Activated T-helper 1 cell treated with Interleukin-2 at 50 U/mL for 16 hours (primary cell): ENCODE measurements around the gene TSPAN9.

Experiments
- DNase-seq: peaks from one replicate; pipeline ENCODE4 v3.0.0-alpha.2; 2020; ENCODE audit warnings: low read depth

TSPAN9 gene

GRCh38 chr12:3275171-3276041 lies 198.2 kb downstream of the TSPAN9 start:
- DNase-seq: peak; percentile 51

DNA sequence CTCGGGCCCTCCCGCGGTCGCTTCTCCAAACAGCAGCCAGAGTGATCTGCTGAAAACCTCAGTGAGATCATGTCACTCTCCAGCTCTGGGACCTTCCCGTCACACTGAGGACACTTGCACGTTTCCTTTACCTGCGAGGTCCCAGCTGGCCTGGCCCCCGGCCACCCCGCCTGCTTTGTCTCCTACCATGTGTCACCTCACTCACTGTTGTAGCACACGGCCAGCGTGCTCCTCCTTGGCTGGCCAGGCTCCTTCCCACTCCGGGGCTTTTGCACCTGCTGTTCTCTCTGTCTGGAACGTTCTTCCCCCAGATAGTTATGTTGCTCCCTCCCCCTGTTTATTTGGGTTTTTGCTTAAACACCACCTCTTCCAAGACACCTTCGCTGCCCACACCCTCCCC lies 199.0 kb downstream of the TSPAN9 start:
- DNase-seq: no peak

GRCh38 chr12:3277306-3277943 lies 200.2 kb downstream of the TSPAN9 start:
- no peak for DNase-seq

DNA sequence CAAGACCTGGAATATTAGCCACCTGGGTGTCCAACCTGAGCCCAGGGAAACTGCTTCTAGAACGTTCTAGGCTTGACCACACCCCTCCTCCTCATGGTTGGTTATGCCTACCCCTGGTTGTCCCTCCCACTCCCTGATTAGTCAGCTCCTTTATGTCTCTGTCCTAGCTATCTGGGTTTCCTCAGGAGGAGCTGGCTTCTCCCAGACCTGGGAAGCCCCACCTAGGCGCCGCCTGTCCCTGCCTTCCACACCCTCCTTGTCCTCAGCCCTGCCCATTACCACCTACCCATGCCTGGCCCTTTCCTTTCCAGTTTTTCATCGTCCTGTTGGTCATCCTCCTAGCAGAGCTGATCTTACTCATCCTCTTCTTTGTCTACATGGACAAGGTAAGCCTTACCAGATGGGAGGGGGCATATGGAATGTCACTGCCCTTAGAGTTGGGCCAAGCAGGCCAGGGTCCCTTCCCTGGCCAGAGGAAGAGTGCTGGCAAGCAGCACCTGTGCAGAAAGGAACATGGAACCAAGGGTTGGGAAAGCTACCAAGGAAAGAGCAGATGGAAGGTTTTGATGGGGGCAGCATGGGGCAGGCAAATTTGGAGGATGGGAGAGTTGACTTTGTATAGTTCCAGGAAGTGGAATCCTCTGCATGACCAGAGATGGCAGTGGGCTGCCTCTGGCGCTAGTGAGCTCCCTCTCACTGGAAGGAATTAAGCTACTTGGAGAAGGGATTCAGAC lies 201.7 kb downstream of the TSPAN9 start:
- DNase-seq: no peak

GRCh38 chr12:3279415-3279780 lies 202.2 kb downstream of the TSPAN9 start:
- DNase-seq: no peak

DNA sequence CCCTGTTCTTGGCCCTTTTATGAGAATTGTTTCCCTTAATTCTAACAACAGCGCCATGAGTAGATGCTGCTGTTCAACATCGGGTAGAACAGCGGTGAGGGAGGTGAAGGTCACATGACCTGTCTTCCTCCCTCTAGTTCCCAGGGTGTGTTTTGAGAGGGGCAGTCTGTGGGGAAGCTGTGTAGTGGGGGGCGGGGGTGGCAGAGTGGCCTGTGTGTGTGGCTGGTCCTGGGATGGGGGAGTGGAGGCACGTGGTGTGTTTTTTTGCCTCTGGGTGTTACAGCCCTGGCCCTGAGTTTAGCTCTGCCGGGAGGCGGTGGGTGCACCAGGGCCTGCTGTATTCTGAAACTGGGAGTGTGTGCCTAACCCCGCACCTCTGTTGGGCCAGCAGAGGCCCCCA lies 202.7 kb downstream of the TSPAN9 start:
- DNase-seq: no peak

GRCh38 chr12:3280967-3281366 lies 203.8 kb downstream of the TSPAN9 start:
- no peak for DNase-seq

DNA sequence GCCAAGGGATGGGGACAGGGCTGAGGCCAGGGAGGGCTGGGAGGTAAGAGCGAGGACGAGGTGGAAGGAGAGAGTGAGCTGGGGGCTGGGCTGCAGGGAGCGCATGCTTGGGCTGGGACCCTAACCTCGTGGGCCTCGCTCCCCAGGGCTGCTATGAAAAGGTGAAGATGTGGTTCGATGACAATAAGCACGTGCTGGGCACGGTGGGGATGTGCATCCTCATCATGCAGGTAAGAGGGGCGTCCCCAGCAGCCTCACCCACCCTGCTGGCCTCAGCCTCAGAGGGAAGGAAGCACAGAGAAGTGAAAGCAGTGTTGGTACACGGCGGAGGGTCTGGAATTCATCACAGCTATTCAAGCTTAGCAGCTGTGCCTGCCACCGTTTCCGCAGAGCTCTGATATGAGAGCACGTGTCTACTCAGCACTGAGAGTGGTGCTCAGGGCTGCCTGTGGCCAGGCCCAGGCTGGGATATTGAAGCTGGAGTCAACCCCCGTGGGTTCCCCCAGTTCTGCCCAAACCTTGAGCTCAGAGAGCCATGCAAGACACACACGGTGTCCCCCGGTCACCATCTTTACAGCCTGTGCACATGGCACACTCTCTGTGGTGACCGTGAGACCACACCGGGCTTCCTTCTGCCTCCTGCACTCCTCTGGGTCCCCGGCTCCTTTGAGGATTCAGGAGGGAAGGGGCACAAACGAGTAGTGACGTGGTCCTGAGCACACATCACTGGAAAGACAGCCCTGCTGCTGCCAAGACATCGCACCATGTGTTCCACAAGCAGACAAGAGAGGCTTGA lies 204.6 kb downstream of the TSPAN9 start:
- no peak for DNase-seq

DNA sequence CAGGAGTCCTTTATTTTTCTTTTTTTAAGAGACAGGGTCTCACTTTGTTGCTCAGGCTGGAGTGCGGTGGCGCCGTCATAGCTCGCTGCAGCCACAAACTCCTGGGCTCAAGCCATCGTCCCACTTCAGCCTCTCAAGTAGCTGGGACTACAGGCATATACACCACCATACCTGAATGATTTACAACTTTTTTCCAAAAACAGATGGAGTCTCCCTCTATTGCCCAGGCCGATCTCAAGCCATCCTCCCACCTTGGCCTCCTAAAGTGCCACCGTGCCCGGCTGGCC lies 205.1 kb downstream of the TSPAN9 start:
- DNase-seq: no peak

DNA sequence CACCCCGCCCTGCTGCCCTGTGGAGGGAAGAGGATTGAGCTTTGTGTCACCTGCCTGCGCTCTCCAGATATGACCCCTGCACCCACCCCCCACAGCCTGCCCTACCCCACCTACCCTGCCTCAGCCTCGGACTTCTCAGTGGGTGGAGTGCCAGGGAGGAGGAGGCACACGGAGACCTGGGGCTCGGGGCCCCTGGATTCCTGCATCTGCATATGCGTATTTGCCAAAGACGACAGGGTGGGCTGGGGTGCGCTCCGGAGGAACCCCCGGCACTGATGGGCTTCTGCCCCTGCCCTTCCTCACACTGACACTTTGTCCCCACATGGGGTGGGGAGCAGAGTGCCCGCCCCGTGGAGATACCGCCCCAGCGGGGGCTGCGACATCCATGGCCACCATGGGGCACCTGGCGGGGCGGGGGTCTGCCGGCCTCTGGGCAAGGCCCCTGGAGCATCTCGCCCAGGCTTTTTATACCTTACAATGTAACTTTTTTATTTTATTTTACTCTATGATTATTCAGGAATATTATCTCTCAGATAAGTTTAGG lies 206.0 kb downstream of the TSPAN9 start:
- no peak for DNase-seq

DNA sequence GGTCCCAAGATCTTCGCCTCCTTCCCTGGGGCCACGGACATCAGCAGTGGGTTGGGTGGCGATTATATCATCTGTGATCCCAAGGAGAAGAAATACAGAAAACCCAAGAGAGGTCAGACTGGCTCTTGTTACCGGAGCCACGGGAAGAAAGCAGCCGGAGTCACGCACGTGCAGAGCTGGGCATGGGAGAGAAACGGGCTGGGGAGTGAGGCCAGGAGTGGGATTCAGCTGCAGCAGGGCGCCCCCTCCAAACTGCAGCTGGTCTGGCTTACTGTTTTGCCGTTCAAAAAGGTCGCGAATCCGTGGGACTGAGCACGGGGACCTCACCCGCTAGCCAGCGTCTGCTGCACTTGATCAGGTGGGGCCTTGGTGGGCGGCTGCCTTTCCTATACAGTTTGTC lies 207.2 kb downstream of the TSPAN9 start:
- DNase-seq: no peak

DNA sequence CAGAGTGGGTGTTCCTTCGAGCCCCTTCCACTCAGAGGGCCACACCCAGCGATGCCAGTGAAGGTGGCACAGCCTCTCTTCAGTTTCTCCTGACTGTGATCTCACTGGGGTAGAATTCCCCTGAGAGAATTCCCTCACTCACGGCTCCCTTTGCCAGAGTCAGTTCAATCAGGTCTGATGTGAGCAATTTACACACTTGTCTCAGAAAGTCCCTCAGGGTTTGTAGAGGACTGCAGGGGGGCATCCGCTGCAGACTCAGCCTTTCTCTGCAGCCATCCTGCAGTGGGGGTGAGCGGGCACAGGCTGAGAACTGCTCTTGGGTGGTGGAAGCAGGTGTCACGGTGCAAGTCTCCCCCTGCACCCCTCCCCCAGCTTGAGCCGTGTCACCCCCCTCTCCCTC lies 208.4 kb downstream of the TSPAN9 start:
- no peak for DNase-seq

- DNase-seq: no peak
These were observed 211.5 kb downstream of the TSPAN9 start for GRCh38 chr12:3288690-3289089.

DNA sequence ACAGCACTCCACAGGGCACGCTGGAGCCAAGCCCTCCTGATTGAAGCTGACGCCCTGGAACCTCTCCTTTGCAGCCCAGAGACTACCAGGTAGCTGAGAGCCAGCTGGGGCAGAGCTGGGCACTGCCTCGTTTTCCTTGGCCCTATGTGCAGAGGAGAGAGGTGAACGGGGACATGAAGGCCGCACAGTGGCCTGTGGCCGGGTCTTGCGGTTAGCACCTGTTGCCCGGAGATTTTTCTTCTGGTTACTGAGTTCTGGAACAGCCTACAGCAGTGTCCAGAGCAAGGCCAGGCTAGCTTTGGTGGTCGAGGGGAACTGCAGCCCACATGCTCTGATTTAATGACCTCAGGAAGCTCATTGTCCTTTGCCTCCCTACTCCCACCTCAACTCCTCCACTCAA lies 212.5 kb downstream of the TSPAN9 start:
- no peak for DNase-seq

GRCh38 chr12:3291939-3292338 lies 214.8 kb downstream of the TSPAN9 start:
- DNase-seq: no peak

DNA sequence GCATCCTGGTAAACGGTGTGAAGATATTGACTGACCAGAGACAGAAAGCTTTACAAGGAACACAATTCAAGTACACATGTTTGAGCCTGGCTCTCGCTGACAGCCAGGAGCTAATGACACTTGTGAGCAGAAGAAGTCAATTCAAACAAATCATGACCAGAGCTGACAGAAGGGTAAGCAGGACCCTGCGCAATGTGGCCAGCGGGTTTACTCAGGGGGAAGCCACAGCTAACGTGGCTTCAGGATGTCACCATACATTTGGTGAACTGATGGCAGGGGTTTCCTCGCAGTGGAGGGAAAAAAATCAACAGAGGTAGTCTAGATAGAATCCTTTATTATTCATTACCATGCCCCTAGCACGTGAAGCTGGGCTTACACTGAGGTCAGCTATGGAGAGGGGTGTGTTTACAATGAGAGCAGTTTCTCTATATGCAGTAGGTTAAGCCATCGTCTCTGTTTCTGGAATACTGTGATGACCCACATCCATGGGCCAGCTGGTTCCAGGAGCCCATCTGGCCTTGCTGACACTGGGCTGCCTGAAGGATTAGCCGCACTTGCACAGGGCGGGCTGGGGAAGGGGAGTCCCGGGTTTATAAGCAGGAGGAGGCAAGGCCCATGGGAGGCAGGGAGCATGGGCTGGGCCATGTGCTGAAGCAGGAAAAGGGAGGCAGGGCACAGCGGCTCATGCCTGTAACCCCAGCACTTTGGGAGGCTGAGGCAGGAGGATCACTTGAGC lies 215.7 kb downstream of the TSPAN9 start:
- DNase-seq: no peak

GRCh38 chr12:3293446-3294161 lies 216.4 kb downstream of the TSPAN9 start:
- no peak for DNase-seq

DNA sequence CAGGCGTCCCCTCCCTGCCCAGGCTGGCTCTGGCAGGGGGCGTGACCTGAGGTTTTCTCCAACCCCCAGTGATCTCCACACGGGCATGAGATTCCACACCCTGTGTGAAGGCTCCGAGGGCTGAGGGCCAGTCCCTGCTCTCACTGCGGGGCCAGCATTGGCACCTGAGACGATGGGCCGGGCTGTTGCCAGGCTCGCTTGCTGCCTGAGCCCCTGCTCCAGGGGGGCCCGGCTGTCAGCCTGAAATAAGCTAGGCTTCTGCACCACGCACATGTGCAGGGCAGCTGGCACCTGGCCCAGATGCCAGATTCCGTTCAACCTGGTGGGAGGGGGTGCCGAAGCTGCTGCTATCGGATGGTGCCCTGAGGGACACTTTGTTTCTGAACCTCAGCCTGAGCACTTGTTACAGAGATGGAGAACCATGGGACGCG lies 217.3 kb downstream of the TSPAN9 start:
- no peak for DNase-seq

DNA sequence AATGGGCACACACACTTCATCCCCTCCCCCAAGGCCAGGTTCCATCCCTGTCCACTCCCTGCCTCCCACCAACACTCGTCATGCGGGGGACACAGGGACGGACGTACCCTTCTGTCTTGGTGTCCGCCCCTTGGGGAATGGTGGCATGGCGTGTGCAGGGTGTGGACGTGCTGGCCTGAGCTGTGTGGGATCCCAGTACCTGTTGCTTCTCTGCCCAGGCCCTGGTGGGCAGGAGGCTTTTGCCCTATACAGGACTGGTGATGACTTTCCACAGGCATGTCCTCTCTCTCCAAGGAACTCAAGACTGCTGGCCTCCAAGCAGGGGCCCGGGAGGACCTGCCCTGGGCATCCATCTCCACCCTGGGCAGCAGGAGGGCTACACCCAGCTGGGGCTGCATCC lies 218.0 kb downstream of the TSPAN9 start:
- no peak for DNase-seq

GRCh38 chr12:3295646-3296408 lies 218.6 kb downstream of the TSPAN9 start:
- no peak for DNase-seq
